ENCODE results near the gene PWWP2B. TPM values are rescaled to one million over a fixed set of nuclear protein-coding genes. Genes with fewer than 3 reads are reported as not detected.

The PWWP2B gene
- total and polyA plus RNA-seq, 2 of the 8 experiments (the other 6 are each of a cell fraction or from before 2014, with no cell fraction given) = 5.3 to 10.8 TPM

DNA sequence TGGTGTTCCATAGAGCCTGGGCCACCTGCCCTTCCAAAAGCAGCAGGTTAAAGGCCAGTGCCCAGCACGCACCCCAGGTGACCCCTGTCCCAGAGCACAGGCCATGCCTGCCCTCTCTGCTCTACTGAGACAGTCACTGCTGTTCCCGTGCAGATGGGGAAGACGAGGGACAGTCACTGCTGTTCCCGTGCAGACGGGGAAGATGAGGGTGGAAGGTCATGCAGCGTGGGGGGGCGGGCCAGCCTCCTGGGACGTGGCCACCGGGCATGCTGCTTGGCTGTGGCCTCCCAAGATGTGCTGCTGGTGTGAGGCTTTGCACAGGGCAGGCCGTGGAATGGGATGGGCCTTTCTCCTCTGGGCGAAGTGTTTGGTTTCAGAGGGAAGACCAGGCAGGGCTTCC is 46.6 kb upstream of the PWWP2B start:
- no peak overlapping the region for H2BK5ac ChIP-seq (ENCODE audit: low read depth, low read length)
- H3K4ac ChIP-seq (replicated peaks; ENCODE audit: insufficient read length, low read depth, low read length) = no peak overlapping the region
- no peaks in the 10 kb centered on the region for H3K79me1 ChIP-seq (ENCODE audit: low read depth, low read length)
- CTCF ChIA-PET (ENCODE audit: partially characterized antibody) = interaction anchor here (0.7 to 5.0 kb wide), 12 partner anchors 11 to 131 kb away, joined by 3 to 54 read pairs (median 5); partner anchors contain the start of gene LRRC27
- POLR2A ChIA-PET (ENCODE audit: partially characterized antibody) = interaction anchor here (1.3 kb wide), 1 partner anchor 127 kb away, joined by 3 read pairs; no protein-coding TSS in a partner anchor
- no peak overlapping the region for H3K18ac ChIP-seq (ENCODE audit: extremely low read depth, low read length)
- no peaks in the 10 kb centered on the region for H3K79me2 ChIP-seq (ENCODE audit: control insufficient read depth in 1 of 2, insufficient read depth in 2 of 2, low read length in 2 of 2)
- no peak for FAIRE-seq
- DNase-seq (ENCODE audit: low read depth in 1 of 2, low spot score in 2 of 2) = no peak
- H2AK5ac ChIP-seq (ENCODE audit: low read depth, low read length) = no peak overlapping the region
- H4K8ac ChIP-seq (ENCODE audit: extremely low read depth, insufficient read depth, low read length) = no peak overlapping the region
- H4K91ac ChIP-seq (replicated peaks; ENCODE audit: insufficient read length, low read length) = no peak overlapping the region
- no peak overlapping the region for H4K5ac ChIP-seq (ENCODE audit: insufficient read length, low read depth, low read length)
- H2BK12ac ChIP-seq (ENCODE audit: low read depth, low read length) = no peak overlapping the region
- no peak overlapping the region for H3K23ac ChIP-seq (ENCODE audit: insufficient read length)
- no peaks in the 10 kb centered on the region for H3K23me2 ChIP-seq (ENCODE audit: low read depth, low read length)
- H4K20me1 ChIP-seq (replicated peaks in 1 of 2; ENCODE audit: control insufficient read depth in 1 of 2, insufficient read depth in 2 of 2, low read length in 2 of 2) = no peaks in the 10 kb centered on the region
- H3K36me3 ChIP-seq (ENCODE audit: control insufficient read depth in 2 of 4, insufficient read depth in 4 of 4, low read length in 3 of 4) = no peaks in the 10 kb centered on the region
- H2BK120ac ChIP-seq (replicated peaks; ENCODE audit: low read depth, low read length) = no peak overlapping the region
- H3K56ac ChIP-seq (replicated peaks; ENCODE audit: insufficient read length, low read depth, low read length) = no peak overlapping the region
- H3K9ac ChIP-seq (replicated peaks in 1 of 4; ENCODE audit: extremely low read depth in 1 of 4, low read depth in 3 of 4, low read length in 3 of 4) = no peak overlapping the region
- H3K14ac ChIP-seq (ENCODE audit: insufficient read length) = no peak overlapping the region
- H3K27ac ChIP-seq (ENCODE audit: low read depth, low read length) = no peak overlapping the region
- H2BK20ac ChIP-seq (ENCODE audit: low read length) = no peak overlapping the region
- 91% methylated on average over 11 of the region's 11 CpGs; no CpG with 5 or more reads in 1 of the 2 experiments for WGBS, 2 experiments (ENCODE audit: extremely low coverage in 1 of 2, insufficient coverage in 1 of 2, insufficient read length in 1 of 2, insufficient replicate concordance in 2 of 2, low coverage in 1 of 2, low lambda C conversion rate in 2 of 2, missing lambda C conversion rate in 1 of 2)
- H2BK15ac ChIP-seq (ENCODE audit: low read length) = no peak overlapping the region
- peaks cover 0 to 2% (median 1%) of the 10 kb centered on the region in 4 experiments; a peak in 1 of 7 replicates for H3K27me3 ChIP-seq (replicated peaks in 1 of 4; ENCODE audit: control insufficient read depth in 3 of 4, extremely low read depth in 1 of 4, insufficient read depth in 3 of 4, low read length in 3 of 4)
- H3K4me1 ChIP-seq (replicated peaks in 1 of 4; ENCODE audit: control insufficient read depth in 3 of 4, insufficient read depth in 4 of 4, low read length in 3 of 4) = 0 out of 7 replicates have a peak, but pooled peaks cover 0 to 3% (median 0%) of the 10 kb centered on the region in 4 experiments
- no peak overlapping the region for H3K4me2 ChIP-seq (ENCODE audit: insufficient read depth in 1 of 2, low read depth in 2 of 2, low read length in 2 of 2)
- H2AFZ ChIP-seq (ENCODE audit: low read length) = no peak overlapping the region
- no peaks in the 10 kb centered on the region for H3K9me3 ChIP-seq (ENCODE audit: insufficient read depth in 2 of 2, low read depth in 1 of 2, low read length in 1 of 2)
- H3K4me3 ChIP-seq (ENCODE audit: extremely low read depth in 1 of 4, insufficient read depth in 2 of 4, low read depth in 3 of 4, low read length in 4 of 4) = no peak overlapping the region
- no peak for TF ChIP-seq SAP30 (IDR thresholded peaks at IDR 0.05; ENCODE audit: insufficient read depth, insufficient replicate concordance, low read length)
- TF ChIP-seq JUND (IDR thresholded peaks at IDR 0.05; ENCODE audit: low read length) = no peak
- TF ChIP-seq RXRA (IDR thresholded peaks at IDR 0.05; ENCODE audit: insufficient read depth, low read depth, low read length) = no peak
- no peak for TF ChIP-seq SP4 (IDR thresholded peaks at IDR 0.05; ENCODE audit: low read length)
- no peak for TF ChIP-seq NANOG (IDR thresholded peaks at IDR 0.05; ENCODE audit: insufficient read depth, low read depth, low read length, poor library complexity, severe bottlenecking)
- no peak for TF ChIP-seq HDAC6 (IDR thresholded peaks at IDR 0.05; ENCODE audit: low read depth, low read length)
- TF ChIP-seq CHD1 (IDR thresholded peaks at IDR 0.05; ENCODE audit: low read depth, low read length) = no peak
- no peak for TF ChIP-seq JUN (IDR thresholded peaks at IDR 0.05; ENCODE audit: low read depth, low read length)
- TF ChIP-seq SP1 (IDR thresholded peaks at IDR 0.05; ENCODE audit: low read depth, low read length) = no peak
- TF ChIP-seq SIRT6 (IDR thresholded peaks at IDR 0.05; ENCODE audit: low read length) = no peak
- no peak for TF ChIP-seq TEAD4 (IDR thresholded peaks at IDR 0.05; ENCODE audit: low read depth, low read length)
- TF ChIP-seq, protein P1, sequence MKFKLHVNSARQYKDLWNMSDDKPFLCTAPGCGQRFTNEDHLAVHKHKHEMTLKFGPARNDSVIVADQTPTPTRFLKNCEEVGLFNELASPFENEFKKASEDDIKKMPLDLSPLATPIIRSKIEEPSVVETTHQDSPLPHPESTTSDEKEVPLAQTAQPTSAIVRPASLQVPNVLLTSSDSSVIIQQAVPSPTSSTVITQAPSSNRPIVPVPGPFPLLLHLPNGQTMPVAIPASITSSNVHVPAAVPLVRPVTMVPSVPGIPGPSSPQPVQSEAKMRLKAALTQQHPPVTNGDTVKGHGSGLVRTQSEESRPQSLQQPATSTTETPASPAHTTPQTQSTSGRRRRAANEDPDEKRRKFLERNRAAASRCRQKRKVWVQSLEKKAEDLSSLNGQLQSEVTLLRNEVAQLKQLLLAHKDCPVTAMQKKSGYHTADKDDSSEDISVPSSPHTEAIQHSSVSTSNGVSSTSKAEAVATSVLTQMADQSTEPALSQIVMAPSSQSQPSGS (IDR thresholded peaks at IDR 0.05; ENCODE audit: low read length) = no peak
- no peak for TF ChIP-seq RNF2 (IDR thresholded peaks at IDR 0.05; ENCODE audit: borderline replicate concordance, low read depth, low read length, missing control alignments, poor library complexity, severe bottlenecking)

Data from H1 (cell line).